ENCODE results near the gene THSD4. TPM values are rescaled to one million over a fixed set of nuclear protein-coding genes. Genes with fewer than 3 reads are reported as not detected.

Gene THSD4
- total RNA-seq, 4 donors from 2014 or later, result 2.7 to 49.2 (median 15.8) TPM

- ATAC-seq (ENCODE audit: low FRiP score) (no peak), DNase-seq (ENCODE audit: low spot score) (no peak)
- no peak for TF ChIP-seq CTCF (IDR thresholded peaks at IDR 0.05)
Observed at GRCh38 chr15:71687902-71688508, 572.7 kb downstream of the THSD4 start.

- DNase-seq (ENCODE audit: low spot score), result no peak
- no peak for ATAC-seq (ENCODE audit: low FRiP score)
- TF ChIP-seq CTCF (IDR thresholded peaks at IDR 0.05), result no peak
Observed at GRCh38 chr15:71688509-71689094, 573.3 kb downstream of the THSD4 start.

GRCh38 chr15:71691081-71691457 lies 575.8 kb downstream of the THSD4 start:
- no peak for TF ChIP-seq CTCF (IDR thresholded peaks at IDR 0.05)
- ATAC-seq (ENCODE audit: low FRiP score), result no peak
- DNase-seq (ENCODE audit: low spot score), result no peak

- TF ChIP-seq CTCF (IDR thresholded peaks at IDR 0.05), result no peak
- ATAC-seq (ENCODE audit: low FRiP score) (peak; percentile 63), DNase-seq (ENCODE audit: low spot score) (no peak)
Observed at GRCh38 chr15:71691458-71692417, 576.5 kb downstream of the THSD4 start.

GRCh38 chr15:71697236-71697635 lies 582.0 kb downstream of the THSD4 start:
- TF ChIP-seq CTCF (IDR thresholded peaks at IDR 0.05), result no peak
- DNase-seq (ENCODE audit: low spot score) (no peak), ATAC-seq (ENCODE audit: low FRiP score) (no peak)

- no peak for TF ChIP-seq CTCF (IDR thresholded peaks at IDR 0.05)
- no peak for ATAC-seq (ENCODE audit: low FRiP score)
- no peak for DNase-seq (ENCODE audit: low spot score)
Observed at GRCh38 chr15:71698030-71698429, 582.8 kb downstream of the THSD4 start.
